Astrocyte of the hippocampus (primary cell): ENCODE results near the gene MYO1A.
"Not testable (repeated sequence)": the region's sequence is repeated elsewhere in the genome, so short reads cannot be mapped to it uniquely, and the experiment has no call there.

ENCODE experiments used
- DNase-seq: peaks from one replicate; pipeline ENCODE4 v3.0.0; 2011; ENCODE audit warnings: low read depth, low spot score

The MYO1A gene

DNA sequence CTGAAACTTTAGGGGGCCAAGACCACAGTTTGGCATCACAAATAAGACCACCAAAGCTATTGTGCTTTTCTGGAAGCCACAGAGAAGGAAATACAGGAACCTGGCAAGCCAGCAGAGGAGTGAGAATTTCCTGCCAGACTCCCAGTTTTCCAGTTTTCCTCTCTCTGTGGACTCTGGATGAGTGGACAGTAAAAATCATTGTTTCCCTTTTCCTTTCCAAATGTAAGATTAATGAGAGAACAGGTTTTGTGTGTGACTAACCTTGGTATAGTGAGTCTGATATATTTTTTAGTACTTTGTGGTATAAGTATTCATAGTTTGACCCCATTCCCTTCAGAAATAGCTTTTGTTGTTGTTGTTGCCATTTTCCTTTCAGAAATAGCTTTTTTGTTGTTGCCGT, 31.0 kb downstream of the MYO1A start:
- no peak for DNase-seq

DNA sequence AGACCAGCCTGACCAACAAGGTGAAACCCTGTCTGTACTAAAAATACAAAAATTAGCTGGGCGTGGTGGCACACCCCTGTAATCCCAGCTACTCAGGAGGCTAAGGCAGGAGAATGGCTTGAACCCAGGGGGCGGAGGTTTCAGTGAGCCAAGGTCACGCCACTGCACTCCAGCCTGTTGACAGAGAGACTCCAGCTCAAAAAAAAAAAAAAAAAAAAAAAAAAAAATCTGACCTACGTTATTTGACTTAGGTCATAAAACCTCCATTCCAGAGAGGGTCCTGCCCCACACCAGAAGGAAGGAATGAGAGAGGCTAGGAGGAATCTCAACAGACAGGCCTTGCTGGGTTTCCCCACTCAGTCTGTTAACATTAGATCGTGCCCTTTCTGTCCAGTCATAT, 31.6 kb downstream of the MYO1A start:
- DNase-seq = not testable (repeated sequence)

DNA sequence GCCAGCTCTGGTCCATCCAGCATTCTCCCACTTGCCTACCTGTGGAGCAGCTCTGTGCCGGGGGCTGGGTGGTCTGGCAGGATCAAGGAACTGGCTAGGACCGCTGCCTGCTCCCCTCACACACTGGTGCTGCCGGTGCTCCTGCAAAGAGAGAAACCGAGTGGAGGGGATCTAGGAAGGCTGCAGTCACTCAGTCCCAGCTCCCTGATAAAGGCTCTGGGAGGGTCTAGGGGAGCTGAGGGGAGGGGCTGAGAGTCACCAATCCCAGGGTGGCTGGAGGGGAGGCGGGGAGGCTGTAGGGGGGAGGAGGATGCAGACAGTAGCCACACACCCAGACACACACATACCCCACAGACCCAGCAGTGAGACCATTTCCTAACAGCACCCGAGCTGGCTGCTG, 33.6 kb downstream of the MYO1A start, which contains the start of gene TAC3:
TSS of gene TAC3 (minus strand) at position 182 of the 400 bp plus-strand sequence. CDS start 732 bp downstream, outside the sequence.
- no peak for DNase-seq

DNA sequence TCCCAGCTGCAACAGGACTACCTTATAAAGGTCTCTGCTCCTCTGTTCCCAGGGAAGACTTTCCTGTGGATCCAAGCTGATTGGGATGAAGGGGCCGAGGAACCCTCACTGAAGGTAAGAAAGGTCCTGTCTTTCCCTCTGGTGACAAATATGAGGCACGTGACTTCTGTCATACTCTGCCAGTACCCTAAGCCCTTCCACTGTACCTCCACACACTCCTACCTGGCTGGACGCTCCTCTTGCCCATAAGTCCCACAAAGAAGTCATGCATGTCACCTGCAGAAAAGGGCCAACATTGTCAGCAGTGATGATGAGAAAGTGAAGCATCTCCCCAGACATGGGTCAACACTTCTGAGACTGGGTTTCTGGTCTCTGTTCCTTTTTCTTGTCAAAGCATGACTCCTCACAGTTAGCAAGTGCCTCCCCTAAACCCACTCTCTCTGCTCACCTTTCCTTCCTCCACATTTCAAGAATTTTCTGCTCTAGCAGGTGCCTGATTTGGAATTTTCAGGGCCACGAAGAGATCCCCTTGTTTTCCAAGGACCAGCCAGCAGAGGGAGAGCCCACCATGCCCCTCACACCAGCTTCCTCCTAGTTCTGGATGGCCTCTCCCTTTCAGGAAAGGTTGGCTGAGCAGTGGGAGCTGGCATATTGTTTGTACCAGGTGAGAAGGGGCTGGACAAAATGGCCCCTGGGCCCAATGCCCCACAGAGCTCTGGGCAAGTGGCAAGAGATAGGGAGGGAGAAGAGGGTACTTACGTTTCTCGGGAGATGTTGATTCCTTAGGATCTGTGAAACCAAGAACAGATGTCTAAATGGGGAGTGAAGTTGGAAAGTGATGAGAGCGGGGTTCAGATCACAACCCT, 37.1 kb downstream of the MYO1A start:
- DNase-seq = no peak

DNA sequence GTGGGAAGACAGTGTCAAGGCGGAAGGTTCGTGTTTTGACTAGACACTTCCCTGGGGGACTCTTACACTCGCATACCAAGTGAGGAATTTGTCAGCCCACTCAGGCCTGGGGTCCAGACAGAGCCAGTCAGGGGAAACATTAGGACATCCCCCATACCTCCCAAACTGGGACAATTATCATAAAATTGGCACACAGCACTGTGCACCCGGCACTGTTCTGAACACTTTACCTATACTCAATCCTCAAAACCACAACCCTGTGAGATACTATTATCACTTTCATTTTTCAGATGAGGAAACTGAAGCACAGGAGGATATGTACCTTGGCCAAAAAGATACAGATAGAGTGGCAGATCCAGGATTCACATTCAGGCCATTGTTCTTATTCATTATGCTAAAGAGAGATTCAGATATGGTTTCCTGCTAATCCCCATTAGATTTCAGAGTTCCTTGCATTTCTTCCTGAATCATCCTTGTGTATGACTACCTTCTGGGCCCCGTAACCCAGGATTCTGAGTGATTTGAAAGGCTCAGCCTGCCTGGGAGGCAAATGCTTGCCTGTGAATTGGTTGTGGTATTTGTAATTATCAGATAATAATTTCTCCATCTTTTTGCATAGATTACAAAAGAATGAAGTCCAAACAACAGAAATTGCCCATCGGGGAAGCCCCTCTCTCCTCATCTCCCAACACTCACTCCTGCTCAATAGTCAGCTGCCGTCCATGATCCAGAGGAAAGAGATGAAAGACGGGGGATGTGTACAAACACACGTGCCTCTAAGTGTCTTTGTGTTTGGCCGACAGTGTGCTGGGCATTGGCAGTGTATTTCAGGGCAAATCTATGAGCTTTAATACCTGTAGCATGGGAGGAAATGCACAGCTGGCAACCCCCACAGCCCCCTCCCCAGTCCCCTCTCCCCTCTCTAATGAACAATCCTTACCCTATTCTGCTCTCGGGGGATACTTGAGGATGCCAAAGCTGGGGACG, 38.2 kb downstream of the MYO1A start:
- DNase-seq = no peak

DNA sequence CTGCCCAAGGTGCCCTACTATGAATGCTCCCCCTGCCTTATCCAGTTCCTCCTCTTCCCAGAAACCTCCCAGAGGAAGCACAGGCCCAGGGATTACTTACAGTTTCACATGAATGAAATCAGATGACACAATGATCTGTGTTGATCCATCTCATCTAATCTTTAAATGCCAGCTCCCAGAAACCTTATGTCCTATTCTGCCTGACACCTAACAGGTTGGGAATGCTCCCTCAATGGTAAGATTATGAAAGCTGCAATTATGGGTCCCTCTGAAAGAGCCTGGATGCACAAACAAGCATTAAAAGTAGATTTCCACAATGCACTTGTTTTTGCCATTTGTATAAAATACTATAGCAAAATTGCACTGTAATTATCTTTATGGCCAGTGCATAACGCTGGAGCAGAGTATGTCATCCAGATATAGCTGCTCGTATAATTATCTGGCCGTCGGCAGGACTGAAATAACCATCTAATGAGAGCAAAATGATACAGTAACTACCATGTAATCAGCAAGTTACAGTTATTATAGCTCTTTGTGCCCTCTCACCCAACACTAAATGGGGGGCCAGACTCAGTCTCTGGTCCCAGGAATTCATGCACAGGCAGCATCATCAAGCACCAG, 39.2 kb downstream of the MYO1A start:
- no peak for DNase-seq

DNA sequence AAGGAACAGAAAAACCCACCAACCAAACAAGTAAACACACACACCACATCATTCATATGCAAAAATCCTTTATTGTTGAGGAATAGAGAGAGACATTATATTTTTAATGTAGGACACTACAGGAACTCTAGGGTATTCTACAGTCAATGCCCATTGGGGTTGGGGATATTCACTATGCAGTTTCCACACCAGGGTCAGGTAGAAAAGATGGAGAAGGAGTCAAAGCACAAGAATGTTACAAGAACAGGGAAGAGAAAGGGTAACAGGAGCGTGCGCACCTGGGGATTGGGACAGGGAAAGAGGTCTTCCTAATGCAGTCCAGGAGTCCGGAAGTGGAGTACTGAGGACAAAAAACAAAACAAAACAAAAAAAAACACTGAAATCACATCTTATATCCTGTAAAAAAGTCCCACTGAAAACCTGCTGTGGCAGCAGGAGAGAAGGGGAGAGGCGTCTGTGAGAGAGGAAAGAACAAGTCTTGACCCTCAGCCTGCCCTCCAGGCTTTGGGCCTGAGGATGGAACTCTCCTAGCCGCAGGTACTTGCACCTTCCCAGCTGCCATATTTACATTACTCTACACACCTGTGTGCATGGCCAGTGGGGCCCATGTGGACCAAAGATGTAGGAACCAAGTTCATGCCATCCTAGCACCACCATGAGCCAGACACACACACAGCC, 39.8 kb downstream of the MYO1A start:
- DNase-seq = no peak

DNA sequence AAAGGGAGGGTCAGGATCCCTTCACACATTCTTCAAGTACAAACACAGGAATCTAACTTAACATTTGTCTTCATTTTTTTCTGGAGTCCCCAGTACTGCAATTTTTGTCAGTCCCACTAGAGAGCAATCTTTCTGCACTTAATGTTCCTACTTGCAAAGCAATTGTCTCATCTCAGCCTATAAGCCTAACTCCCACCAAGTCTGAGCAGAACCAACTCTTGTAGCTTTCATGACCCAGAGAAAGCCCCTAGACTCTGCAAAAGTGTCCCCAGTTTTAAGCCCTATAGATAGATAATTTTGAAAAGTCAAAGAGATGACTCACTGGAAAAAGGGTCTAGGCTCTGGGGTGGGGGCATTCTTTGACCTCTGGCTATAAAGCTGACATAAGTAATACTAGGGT, 41.8 kb downstream of the MYO1A start:
- DNase-seq = peak; percentile 64

DNA sequence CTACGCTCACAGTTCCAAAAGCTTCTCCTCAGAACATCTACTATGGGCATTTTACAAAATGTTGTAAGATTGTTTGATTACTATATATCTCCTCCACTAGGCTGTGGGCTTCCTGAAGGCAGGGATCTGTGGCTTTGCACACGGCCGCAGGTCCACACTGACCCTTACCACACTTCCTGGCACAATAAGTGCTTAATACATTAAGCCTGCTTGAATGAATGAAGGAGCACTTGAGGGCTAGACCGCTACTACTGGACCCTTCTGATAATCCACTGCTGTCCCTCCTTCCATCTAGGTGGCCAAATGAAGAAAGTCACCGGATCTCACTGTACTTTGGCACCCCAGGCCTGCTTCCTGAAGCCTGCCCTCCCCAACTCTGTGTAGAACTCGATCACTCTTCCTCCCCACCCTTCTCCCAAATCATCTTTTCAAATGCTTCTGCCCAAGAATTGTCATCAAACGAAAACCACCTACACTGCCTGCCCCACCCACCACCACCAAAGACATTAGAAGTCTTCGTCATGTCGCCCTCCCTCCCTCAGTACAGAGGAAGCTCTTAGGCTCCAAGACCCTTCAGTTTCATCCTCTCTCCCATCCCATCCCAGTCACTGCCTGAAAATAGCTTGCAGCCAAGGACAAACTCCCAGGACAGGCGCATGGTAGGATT, 43.0 kb downstream of the MYO1A start:
- no peak for DNase-seq

DNA sequence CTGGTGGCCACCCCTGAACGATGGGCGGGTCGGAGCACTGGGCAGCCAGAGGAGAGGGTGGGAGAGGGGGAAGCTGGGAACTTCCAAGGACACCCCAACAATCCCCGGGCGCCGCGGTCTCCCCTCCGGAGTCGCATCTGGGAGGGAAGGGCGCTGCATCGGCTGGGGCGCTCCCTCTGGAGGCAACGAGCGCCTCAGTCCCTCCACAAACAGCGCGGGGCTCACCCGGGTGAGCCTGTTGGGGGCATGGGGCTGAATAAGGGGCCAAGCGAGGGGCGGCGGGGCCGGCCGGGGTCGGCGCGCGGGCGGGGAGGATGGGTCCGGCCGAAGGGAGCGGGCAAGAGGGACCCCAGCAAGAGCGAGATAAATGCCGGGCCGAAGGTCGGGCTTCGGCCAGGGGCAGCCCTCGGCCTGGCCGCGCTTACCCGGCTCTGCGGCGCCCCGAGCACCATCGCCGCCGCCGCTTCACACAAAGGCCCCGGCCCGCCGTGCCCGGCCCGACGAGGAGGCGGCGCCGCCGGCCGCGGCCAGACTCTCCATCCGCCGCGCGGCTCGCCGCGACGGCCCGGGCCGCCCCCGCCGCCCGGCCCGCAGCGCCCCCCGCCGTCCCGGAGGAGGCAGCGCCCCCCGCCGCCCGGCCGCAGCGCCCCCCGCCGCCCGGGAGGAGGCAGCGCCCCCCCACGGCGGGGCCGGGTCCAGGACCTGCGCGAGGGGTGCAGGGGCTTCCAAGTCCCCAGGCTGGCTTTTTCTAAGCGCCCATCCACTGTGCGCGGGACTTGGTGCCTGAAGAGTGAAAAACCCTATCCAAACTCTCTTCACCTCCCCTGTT, 43.7 kb downstream of the MYO1A start, which contains the start of gene ZBTB39:
TSS of gene ZBTB39 (minus strand) at position 567 of the 829 bp plus-strand sequence. CDS start 1,629 bp downstream, outside the sequence.
- DNase-seq = peak; percentile 88

DNA sequence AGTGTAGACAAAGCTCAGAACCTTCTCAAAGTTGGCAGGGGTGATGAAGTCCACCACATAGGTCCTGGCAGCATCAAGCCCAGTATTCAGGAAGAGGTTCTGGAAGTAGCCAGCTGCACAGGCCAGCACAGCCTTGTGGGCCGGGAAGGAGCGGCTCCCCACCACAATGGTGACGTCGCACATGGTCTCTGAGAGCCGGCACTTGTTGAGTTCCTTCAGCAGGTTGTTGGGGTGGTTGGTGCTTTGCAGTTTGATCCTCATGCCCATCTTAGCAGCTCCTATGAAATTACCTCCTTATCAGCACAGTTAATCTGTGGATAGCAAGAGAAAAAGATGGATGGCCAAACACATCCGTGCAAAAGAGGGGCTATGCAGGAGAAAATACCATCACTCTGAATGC, 45.3 kb downstream of the MYO1A start:
- no peak for DNase-seq

DNA sequence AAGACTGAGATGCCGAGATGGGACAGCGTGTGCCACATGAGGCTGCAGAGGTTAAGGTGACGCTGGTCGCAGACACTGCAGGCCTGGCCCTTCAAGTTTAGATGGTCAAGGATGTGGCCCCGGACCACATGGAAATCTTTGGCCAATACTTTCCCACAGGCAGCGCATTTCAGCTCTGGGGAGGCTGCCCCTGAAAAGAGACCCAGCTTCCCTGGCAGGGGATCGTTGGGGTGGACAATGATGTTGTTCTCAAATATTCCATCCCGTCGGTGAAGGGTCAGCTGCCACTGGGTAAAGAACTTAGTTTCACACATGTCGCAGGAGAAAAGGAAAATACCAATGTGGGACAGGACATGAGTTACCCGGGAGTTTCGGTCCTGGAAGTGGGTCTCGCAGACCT, 46.5 kb downstream of the MYO1A start:
- no peak for DNase-seq

DNA sequence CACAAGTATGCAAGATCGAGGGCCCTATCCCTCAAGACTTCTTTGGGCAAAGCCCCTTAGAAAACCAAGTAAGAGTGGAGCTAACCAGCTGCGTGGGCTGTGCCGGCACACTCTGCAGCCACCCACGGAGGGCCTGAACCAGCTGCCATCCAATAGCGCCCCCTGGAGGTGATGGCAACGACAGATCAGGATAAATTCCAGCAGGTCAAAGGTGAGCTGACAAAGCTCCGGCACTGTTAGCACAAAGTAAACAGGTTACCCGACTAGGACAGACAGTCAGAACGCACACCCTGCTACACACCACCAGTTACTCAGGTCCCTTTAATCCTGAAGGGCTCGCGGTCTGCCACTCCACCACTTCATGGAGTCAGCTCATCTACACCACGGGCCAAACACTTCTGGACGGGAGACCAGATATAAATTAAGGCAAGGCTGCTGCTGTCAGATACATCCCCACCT, 48.5 kb downstream of the MYO1A start:
- peak; percentile 48 for DNase-seq

DNA sequence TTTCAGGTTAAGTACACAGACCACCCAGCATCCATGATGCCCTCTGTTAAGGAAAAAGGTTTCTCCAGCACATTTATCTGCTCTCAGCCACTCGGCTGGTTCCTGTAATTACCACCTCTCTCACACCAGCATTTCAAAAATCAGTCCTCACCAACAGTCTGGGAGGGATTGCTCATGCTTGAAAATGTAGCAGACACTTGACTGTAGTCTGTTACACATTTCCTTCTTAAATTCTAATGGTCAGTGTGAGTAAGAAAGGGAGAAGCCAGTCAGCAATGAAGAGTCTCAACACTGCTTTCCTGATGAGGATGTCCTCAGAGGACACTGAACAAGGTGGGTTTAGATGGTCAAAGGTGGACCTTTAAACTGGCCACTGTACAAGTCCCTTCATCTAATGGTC, 49.5 kb downstream of the MYO1A start:
- no peak for DNase-seq

DNA sequence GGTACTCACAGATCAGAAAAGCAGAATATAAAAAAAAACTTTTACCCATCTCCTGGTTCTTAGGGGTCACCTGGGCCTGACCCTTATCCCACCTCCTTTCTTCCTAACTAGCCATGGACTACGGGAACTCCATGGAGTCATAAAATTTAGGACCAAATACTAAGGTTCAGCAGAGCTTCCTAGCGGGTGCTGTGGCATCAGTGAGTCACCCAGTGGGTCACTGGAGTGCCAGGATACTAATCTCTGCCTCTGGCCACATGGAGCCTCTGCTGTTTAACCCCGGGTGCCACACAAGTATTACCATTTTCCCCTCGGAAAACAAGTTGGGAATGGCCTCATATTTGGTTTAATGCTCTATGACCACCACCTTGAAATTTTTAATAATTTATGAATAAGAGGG, 50.5 kb downstream of the MYO1A start:
- no peak for DNase-seq

DNA sequence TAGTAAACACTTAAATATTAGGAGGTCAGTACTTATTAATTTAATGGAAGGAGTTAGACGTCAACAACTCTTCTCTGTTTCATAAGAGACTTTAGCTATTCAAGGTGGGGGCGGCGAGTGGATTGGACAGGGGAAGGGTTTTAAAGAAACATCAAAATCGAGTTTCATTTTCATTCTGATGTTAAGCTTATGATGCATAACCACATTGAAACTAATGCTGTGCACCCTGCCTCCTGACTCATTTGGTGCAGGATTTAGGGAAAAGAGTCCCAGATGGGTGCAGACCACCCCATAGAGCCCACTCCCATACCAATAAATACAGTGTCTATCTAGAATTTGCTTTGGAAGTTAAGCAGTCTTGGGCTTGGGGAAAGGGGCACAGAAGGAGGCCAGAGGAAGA, 50.9 kb downstream of the MYO1A start:
- no peak for DNase-seq

DNA sequence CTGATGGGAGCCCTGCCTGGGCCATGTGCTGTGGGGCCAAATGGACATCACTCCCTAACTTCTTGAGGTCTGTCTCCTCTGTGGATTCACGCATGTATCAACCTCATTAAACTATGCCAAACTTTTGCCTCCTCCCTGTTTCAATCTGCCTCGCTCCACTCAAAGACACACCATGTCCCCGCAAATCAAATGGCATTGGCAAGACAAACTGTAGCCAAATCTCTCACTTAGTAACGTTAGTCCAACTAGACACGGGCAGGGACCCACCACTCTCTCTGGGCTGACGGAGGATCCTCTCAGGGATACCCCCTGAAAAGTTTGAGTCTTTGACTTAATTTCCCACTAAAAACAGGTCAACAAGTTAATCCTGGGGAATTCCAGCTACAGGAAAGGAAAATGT, 51.6 kb downstream of the MYO1A start:
- no peak for DNase-seq

DNA sequence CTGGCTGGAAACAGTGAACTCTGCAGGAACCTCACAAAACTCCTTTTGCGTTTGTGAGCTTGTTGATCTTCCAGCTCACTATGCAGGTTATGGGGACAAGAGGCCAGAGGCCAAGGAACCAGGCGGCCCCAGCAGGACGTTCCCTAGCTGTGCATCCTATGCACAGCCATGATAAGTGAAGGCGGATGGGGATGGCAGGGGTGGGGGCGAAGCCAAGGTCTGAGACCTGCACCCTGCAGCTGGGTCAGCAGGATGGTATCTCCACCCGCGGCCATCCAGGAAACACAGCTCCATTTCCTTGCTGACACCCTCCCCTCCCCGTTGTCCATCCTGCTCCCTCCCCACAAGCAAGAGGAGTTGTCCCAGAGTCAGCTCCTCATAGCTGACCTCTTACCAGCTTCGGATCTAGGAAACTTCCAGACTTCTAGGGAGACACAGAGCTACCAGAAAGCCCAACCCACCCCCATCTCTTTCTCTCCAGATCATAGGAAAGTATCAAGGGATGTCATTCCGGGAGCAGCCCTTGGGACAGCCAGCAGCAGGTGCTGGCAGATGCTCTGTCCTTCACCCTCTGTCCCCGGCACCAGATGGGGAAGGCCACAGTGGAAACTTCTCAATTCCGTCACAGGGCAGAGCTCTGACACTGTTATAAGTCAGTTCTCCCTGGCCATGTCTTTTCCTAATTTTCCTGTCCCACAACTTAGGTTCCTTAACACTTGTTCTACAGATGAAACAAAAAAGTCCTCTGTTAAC, 53.0 kb downstream of the MYO1A start:
- no peak for DNase-seq

DNA sequence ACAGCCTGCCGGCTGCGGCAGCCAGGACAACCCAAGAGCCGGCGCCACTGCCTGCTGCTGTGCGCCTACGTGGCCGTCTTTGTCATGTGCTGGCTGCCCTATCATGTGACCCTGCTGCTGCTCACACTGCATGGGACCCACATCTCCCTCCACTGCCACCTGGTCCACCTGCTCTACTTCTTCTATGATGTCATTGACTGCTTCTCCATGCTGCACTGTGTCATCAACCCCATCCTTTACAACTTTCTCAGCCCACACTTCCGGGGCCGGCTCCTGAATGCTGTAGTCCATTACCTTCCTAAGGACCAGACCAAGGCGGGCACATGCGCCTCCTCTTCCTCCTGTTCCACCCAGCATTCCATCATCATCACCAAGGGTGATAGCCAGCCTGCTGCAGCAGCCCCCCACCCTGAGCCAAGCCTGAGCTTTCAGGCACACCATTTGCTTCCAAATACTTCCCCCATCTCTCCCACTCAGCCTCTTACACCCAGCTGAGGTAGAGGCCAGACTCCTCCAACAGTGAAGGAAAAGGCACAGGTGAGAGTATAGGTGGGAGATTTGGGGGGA, 53.9 kb downstream of the MYO1A start:
- no peak for DNase-seq
